Measurements from ENCODE around the gene GON4L.
A peak's percentile ranks its signal among the peaks of the same experiment; 100 is the strongest.
"Not testable (repeated sequence)": the region's sequence is repeated elsewhere in the genome, so short reads cannot be mapped to it uniquely, and the experiment has no call there.

GON4L gene

GRCh38 chr1:155816351-155816750, 40.7 kb downstream of the GON4L start:
- DNase-seq: no peak

- DNase-seq: no peak
These were observed 43.3 kb downstream of the GON4L start for GRCh38 chr1:155813672-155814071.

GRCh38 chr1:155812878-155813277, 44.1 kb downstream of the GON4L start:
- DNase-seq: no peak

GRCh38 chr1:155809088-155809487, 47.9 kb downstream of the GON4L start:
- no peak for DNase-seq

GRCh38 chr1:155801149-155801548, 55.9 kb downstream of the GON4L start:
- DNase-seq: no peak

GRCh38 chr1:155795618-155796017, 61.4 kb downstream of the GON4L start:
- not testable (repeated sequence) for DNase-seq

GRCh38 chr1:155794605-155795245, 62.3 kb downstream of the GON4L start:
- DNase-seq: peak; percentile 40

GRCh38 chr1:155793213-155793612, 63.8 kb downstream of the GON4L start:
- DNase-seq: no peak

GRCh38 chr1:155777582-155777981, 79.4 kb downstream of the GON4L start:
- no peak for DNase-seq

GRCh38 chr1:155776414-155776813, 80.6 kb downstream of the GON4L start:
- no peak for DNase-seq

GRCh38 chr1:155773221-155773620, 83.8 kb downstream of the GON4L start:
- DNase-seq: no peak

GRCh38 chr1:155769257-155769656, 87.8 kb downstream of the GON4L start:
- DNase-seq: no peak

- DNase-seq: not testable (repeated sequence)
These were observed 89.5 kb downstream of the GON4L start for GRCh38 chr1:155767399-155767989.

GRCh38 chr1:155763989-155764388, 93.0 kb downstream of the GON4L start:
- not testable (repeated sequence) for DNase-seq

- not testable (repeated sequence) for DNase-seq
These were observed 93.8 kb downstream of the GON4L start for GRCh38 chr1:155763090-155763815.

- DNase-seq: no peak
These were observed 95.1 kb downstream of the GON4L start for GRCh38 chr1:155761736-155762405.

- no peak for DNase-seq
These were observed 96.1 kb downstream of the GON4L start for GRCh38 chr1:155760751-155761475.

- no peak for DNase-seq
These were observed 96.9 kb downstream of the GON4L start for GRCh38 chr1:155759966-155760630.

- DNase-seq: not testable (repeated sequence)
These were observed 98.0 kb downstream of the GON4L start for GRCh38 chr1:155759017-155759416.

- DNase-seq: not testable (repeated sequence)
These were observed 108.9 kb downstream of the GON4L start for GRCh38 chr1:155748141-155748540.

GRCh38 chr1:155747586-155747985, 109.4 kb downstream of the GON4L start:
- not testable (repeated sequence) for DNase-seq
